ENCODE measurements around the gene FARP2.

- TF ChIP-seq CTCF (IDR thresholded peaks at IDR 0.05) (no peak), POLR2A (IDR thresholded peaks at IDR 0.05) (no peak)
Observed at GRCh38 chr2:241349941-241350340, 6.1 kb upstream of the FARP2 start.

All from lower leg skin (tissue), 3 donors.